ENCODE measurements around the gene LTBP2.

LTBP2 gene

GRCh38 chr14:74519316-74520074 lies 92.5 kb downstream of the LTBP2 start:
- Histone ChIP-seq H3K4me3 (ENCODE audit: low read depth, low read length) (no peak overlapping the region), H3K27ac (ENCODE audit: extremely low read depth, low read depth, low read length) (no peak overlapping the region), H3K9me3 (ENCODE audit: control insufficient read depth, insufficient read depth, low read depth, low read length) (no peaks in the 10 kb centered on the region), H3K4me1 (ENCODE audit: control insufficient read depth, insufficient read depth, low read length) (no peaks in the 10 kb centered on the region), H3K36me3 (ENCODE audit: control insufficient read depth in 2 of 2, insufficient read depth in 1 of 2, low read length in 2 of 2) (no peaks in the 10 kb centered on the region)
- CTCF ChIA-PET = interaction anchor here (0.7 to 0.8 kb wide), 2 partner anchors 11 to 40 kb away, joined by 3 read pairs; no protein-coding TSS in a partner anchor
- POLR2A ChIA-PET = no interaction called here
- TF ChIP-seq ZNF664 (tag by site-specific recombination; IDR thresholded peaks at IDR 0.05) = no peak
- no peak for TF ChIP-seq TRIM28 (IDR thresholded peaks at IDR 0.05; ENCODE audit: borderline replicate concordance, low read length)
- TF ChIP-seq ZNF791 (tag by site-specific recombination; IDR thresholded peaks at IDR 0.05) = no peak
- no peak for TF ChIP-seq FEZF1 (tag by site-specific recombination; IDR thresholded peaks at IDR 0.05)
- TF ChIP-seq ZNF10 (tag by site-specific recombination; IDR thresholded peaks at IDR 0.05) = no peak

- Histone ChIP-seq H3K27ac (ENCODE audit: extremely low read depth, low read depth, low read length) (no peak overlapping the region), H3K9me3 (ENCODE audit: control insufficient read depth, insufficient read depth, low read depth, low read length) (no peaks in the 10 kb centered on the region), H3K4me3 (ENCODE audit: low read depth, low read length) (no peak overlapping the region), H3K4me1 (ENCODE audit: control insufficient read depth, insufficient read depth, low read length) (no peaks in the 10 kb centered on the region), H3K36me3 (ENCODE audit: control insufficient read depth in 2 of 2, insufficient read depth in 1 of 2, low read length in 2 of 2) (no peaks in the 10 kb centered on the region)
- TF ChIP-seq ZNF555 (tag by site-specific recombination; conservative IDR thresholded peaks at IDR 0.05) (no peak), EGR2 (tag by site-specific recombination; IDR thresholded peaks at IDR 0.05; ENCODE audit: low read depth) (peak; percentile 94), ZFHX2 (tag by site-specific recombination; conservative IDR thresholded peaks at IDR 0.05) (peak; percentile 95)
- POLR2A ChIA-PET = no interaction called here
- CTCF ChIA-PET = interaction anchor here (0.6 kb wide), 2 partner anchors 56 to 110 kb away, joined by 4 to 6 read pairs; no protein-coding TSS in a partner anchor
Measured at GRCh38 chr14:74518221-74518620, 93.8 kb downstream of the LTBP2 start.

GRCh38 chr14:74517731-74518130 lies 94.3 kb downstream of the LTBP2 start:
- TF ChIP-seq ZNF140 (tag by site-specific recombination; IDR thresholded peaks at IDR 0.05) = no peak
- TF ChIP-seq GLI2 (tag by site-specific recombination; IDR thresholded peaks at IDR 0.05; ENCODE audit: borderline replicate concordance, low read depth) = no peak
- TF ChIP-seq KLF10 (tag by site-specific recombination; IDR thresholded peaks at IDR 0.05) = no peak
- TF ChIP-seq ZNF514 (tag by site-specific recombination; IDR thresholded peaks at IDR 0.05) = no peak
- TF ChIP-seq ZNF549 (tag by site-specific recombination; IDR thresholded peaks at IDR 0.05) = no peak
- TF ChIP-seq ZNF658 (tag by site-specific recombination; IDR thresholded peaks at IDR 0.05) = no peak
- no peaks in the 10 kb centered on the region for H3K9me3 ChIP-seq (ENCODE audit: control insufficient read depth, insufficient read depth, low read depth, low read length)
- no peaks in the 10 kb centered on the region for H3K36me3 ChIP-seq (ENCODE audit: control insufficient read depth in 2 of 2, insufficient read depth in 1 of 2, low read length in 2 of 2)
- no peaks in the 10 kb centered on the region for H3K4me1 ChIP-seq (ENCODE audit: control insufficient read depth, insufficient read depth, low read length)
- ChIA-PET CTCF (interaction anchor here (0.6 kb wide), 1 partner anchor 56 kb away, joined by 4 read pairs; no protein-coding TSS in a partner anchor), POLR2A (no interaction called here)
- no peak overlapping the region for H3K4me3 ChIP-seq (ENCODE audit: low read depth, low read length)
- H3K27ac ChIP-seq (ENCODE audit: extremely low read depth, low read depth, low read length) = no peak overlapping the region

DNA sequence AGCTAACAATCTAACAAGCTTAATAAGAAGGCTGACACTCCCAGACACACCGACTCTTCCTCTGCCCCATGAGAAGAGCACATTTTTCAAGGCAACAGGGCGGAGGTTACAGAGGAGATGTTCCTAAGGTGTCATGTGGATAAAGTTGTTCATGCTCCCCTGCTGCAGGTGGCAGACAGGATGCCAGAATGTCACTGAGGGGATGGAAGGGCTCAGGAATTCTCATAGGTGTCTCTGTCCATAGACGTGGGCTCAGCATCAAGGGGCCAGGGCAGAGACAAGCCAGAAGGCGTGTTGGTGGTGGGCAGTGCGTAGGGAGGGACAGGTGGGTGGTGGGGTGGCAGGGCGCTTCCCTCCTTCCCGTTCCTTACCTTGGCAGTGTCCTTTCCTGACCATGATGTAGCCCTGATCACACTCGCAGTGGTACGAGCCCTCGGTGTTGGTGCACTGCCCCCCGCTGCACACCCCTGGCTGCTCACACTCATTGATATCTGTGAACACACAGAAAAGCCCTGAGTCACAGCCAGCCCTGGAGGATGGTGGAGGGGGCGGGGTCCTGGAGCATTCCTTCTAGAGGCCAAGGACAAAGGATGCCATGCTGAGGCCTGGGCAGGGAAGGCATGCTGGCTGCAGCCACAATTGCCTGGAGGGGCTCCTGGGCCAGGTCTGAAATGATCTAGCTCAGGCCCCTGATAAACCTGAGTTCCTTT lies 95.4 kb downstream of the LTBP2 start:
- Histone ChIP-seq H3K9me3 (ENCODE audit: control insufficient read depth, insufficient read depth, low read depth, low read length) (no peaks in the 10 kb centered on the region), H3K36me3 (ENCODE audit: control insufficient read depth in 2 of 2, insufficient read depth in 1 of 2, low read length in 2 of 2) (no peaks in the 10 kb centered on the region), H3K4me3 (ENCODE audit: low read depth, low read length) (no peak overlapping the region), H3K4me1 (ENCODE audit: control insufficient read depth, insufficient read depth, low read length) (no peaks in the 10 kb centered on the region), H3K27ac (ENCODE audit: extremely low read depth, low read depth, low read length) (no peak overlapping the region)
- CTCF ChIA-PET = interaction anchor here (0.6 to 1.8 kb wide), 3 partner anchors 16 to 1917 kb away, joined by 3 to 5 read pairs (median 4); no protein-coding TSS in a partner anchor
- POLR2A ChIA-PET = no interaction called here
- TF ChIP-seq ZNF311 (tag by site-specific recombination; IDR thresholded peaks at IDR 0.05; ENCODE audit: borderline replicate concordance) (no peak), KLF9 (tag by site-specific recombination; IDR thresholded peaks at IDR 0.05; ENCODE audit: low read depth) (no peak), EGR2 (tag by site-specific recombination; IDR thresholded peaks at IDR 0.05; ENCODE audit: low read depth) (peak; percentile 54), ZBTB48 (tag by site-specific recombination; IDR thresholded peaks at IDR 0.05) (no peak), ZBTB21 (tag by site-specific recombination; IDR thresholded peaks at IDR 0.05) (no peak), ZBTB20 (tag by site-specific recombination; IDR thresholded peaks at IDR 0.05) (0 out of 2 replicates have a peak, but pooled peaks have one; percentile 21), ZNF629 (tag by site-specific recombination; IDR thresholded peaks at IDR 0.05) (no peak), KLF1 (tag by site-specific recombination; IDR thresholded peaks at IDR 0.05) (no peak), KLF10 (tag by site-specific recombination; IDR thresholded peaks at IDR 0.05) (no peak)
- TF ChIP-seq, protein P1, sequence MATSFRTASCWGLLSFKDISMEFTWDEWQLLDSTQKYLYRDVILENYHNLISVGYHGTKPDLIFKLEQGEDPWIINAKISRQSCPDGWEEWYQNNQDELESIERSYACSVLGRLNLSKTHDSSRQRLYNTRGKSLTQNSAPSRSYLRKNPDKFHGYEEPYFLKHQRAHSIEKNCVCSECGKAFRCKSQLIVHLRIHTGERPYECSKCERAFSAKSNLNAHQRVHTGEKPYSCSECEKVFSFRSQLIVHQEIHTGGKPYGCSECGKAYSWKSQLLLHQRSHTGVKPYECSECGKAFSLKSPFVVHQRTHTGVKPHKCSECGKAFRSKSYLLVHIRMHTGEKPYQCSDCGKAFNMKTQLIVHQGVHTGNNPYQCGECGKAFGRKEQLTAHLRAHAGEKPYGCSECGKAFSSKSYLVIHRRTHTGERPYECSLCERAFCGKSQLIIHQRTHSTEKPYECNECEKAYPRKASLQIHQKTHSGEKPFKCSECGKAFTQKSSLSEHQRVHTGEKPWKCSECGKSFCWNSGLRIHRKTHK (tag by site-specific recombination; IDR thresholded peaks at IDR 0.05) = no peak
- TF ChIP-seq, protein P2, sequence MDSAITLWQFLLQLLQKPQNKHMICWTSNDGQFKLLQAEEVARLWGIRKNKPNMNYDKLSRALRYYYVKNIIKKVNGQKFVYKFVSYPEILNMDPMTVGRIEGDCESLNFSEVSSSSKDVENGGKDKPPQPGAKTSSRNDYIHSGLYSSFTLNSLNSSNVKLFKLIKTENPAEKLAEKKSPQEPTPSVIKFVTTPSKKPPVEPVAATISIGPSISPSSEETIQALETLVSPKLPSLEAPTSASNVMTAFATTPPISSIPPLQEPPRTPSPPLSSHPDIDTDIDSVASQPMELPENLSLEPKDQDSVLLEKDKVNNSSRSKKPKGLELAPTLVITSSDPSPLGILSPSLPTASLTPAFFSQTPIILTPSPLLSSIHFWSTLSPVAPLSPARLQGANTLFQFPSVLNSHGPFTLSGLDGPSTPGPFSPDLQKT (IDR thresholded peaks at IDR 0.05; ENCODE audit: borderline replicate concordance, low read depth, low read length) = no peak
